Liver (tissue), 9 donors: Measurements from ENCODE around the gene SLK. TPM values are rescaled to one million over a fixed set of nuclear protein-coding genes. Genes with fewer than 3 reads are reported as not detected.

ENCODE experiments used
- DNase-seq: peaks from one replicate; pipeline ENCODE4 v3.0.0-alpha.2; 2017; ENCODE audit warnings: low spot score
- H3K27ac ChIP-seq, 2 donors: one replicate each; pipeline ENCODE4 v1.7.0; 2013; ENCODE audit warnings: inconsistent platforms in 2 of 2, low read length in 2 of 2, control low read depth in 1 of 2, low read depth in 1 of 2, mild to moderate bottlenecking in 1 of 2
- H3K27me3 ChIP-seq, 4 donors: one replicate each; pipeline versions ENCODE4 v1.6.1 to v1.7.0; 2013; ENCODE audit warnings: low read length in 3 of 4, inconsistent platforms in 1 of 4, mild to moderate bottlenecking in 1 of 4, moderate library complexity in 1 of 4; ENCODE audit not compliant: control insufficient read depth in 4 of 4, insufficient read depth in 4 of 4
- H3K36me3 ChIP-seq, 4 donors: one replicate each; pipeline versions ENCODE4 v1.6.1 to v1.7.0; 2013; ENCODE audit warnings: low read length in 3 of 4, mild to moderate bottlenecking in 3 of 4, low read depth in 1 of 4, moderate library complexity in 1 of 4; ENCODE audit not compliant: control insufficient read depth in 4 of 4, insufficient read depth in 3 of 4
- H3K4me1 ChIP-seq, 4 donors: one replicate each; pipeline versions ENCODE4 v1.6.1 to v1.7.0; 2013; ENCODE audit warnings: low read length in 3 of 4, mild to moderate bottlenecking in 3 of 4, moderate library complexity in 1 of 4; ENCODE audit not compliant: control insufficient read depth in 4 of 4, insufficient read depth in 4 of 4
- H3K4me3 ChIP-seq, 3 donors: one replicate each; pipeline versions ENCODE4 v1.6.1 to v1.7.0; 2013; ENCODE audit warnings: low read length in 3 of 3, control low read depth in 1 of 3, low read depth in 1 of 3, mild to moderate bottlenecking in 1 of 3
- H3K9ac ChIP-seq, 2 donors: one replicate each; pipeline ENCODE4 v1.7.0; 2013; ENCODE audit warnings: low read length in 2 of 2, mild to moderate bottlenecking in 2 of 2, moderate library complexity in 2 of 2, control low read depth in 1 of 2, low read depth in 1 of 2
- H3K9me3 ChIP-seq, 4 donors: one replicate each; pipeline versions ENCODE4 v1.6.1 to v1.7.0; 2013; ENCODE audit warnings: low read length in 3 of 4; ENCODE audit not compliant: control insufficient read depth in 4 of 4
- EGR1 ChIP-seq, 2 donors: IDR thresholded peaks; 2 replicates each; pipeline ENCODE4 v1.6.1; 2016 to 2018; ENCODE audit warnings: antibody characterized with exemption in 2 of 2, low read depth in 2 of 2
- FOXA1 ChIP-seq: IDR thresholded peaks from 2 replicates; pipeline ENCODE4 v1.6.1; 2016; ENCODE audit warnings: antibody characterized with exemption
- FOXA2 ChIP-seq: IDR thresholded peaks from 2 replicates; pipeline ENCODE4 v1.6.1; 2016; ENCODE audit warnings: antibody characterized with exemption
- GABPA ChIP-seq, 2 donors: IDR thresholded peaks in 1 of 2; conservative IDR thresholded peaks in 1 of 2; 2 replicates each; pipeline ENCODE4 v1.6.1; 2016; ENCODE audit warnings: antibody characterized with exemption in 2 of 2, mild to moderate bottlenecking in 1 of 2, moderate library complexity in 1 of 2
- HNF4A ChIP-seq, 2 donors: conservative IDR thresholded peaks; 2 replicates each; pipeline ENCODE4 v1.6.1; 2016; ENCODE audit warnings: antibody characterized with exemption in 2 of 2, mild to moderate bottlenecking in 2 of 2
- HNF4G ChIP-seq: IDR thresholded peaks from 2 replicates; pipeline ENCODE4 v1.6.1; 2016; ENCODE audit warnings: antibody characterized with exemption
- NR2F2 ChIP-seq: IDR thresholded peaks from 2 replicates; pipeline ENCODE4 v1.6.1; 2016; ENCODE audit warnings: antibody characterized with exemption
- RAD21 ChIP-seq, 2 donors: IDR thresholded peaks; 2 replicates each; pipeline ENCODE4 v1.6.1; 2016; ENCODE audit warnings: antibody characterized with exemption in 2 of 2, mild to moderate bottlenecking in 2 of 2
- RXRA ChIP-seq, 2 donors: IDR thresholded peaks; 2 replicates each; pipeline ENCODE4 v1.6.1; 2017 to 2018; ENCODE audit warnings: antibody characterized with exemption in 2 of 2, mild to moderate bottlenecking in 1 of 2
- TAF1 ChIP-seq: conservative IDR thresholded peaks from 2 replicates; pipeline ENCODE4 v1.6.1; 2016; ENCODE audit warnings: antibody characterized with exemption, mild to moderate bottlenecking
- YY1 ChIP-seq: IDR thresholded peaks from 2 replicates; pipeline ENCODE4 v1.6.1; 2016; ENCODE audit warnings: antibody characterized with exemption, mild to moderate bottlenecking
- WGBS: extraction: QIAGEN DNeasy Blood & Tissue Kit; methylation state at CpG from one replicate; pipeline ENCODE4 v1.1.7; 2013; 5-methylcytosine and 5-hydroxymethylcytosine counted together
- polyA plus RNA-seq, 2 donors: library from polyadenylated mRNA; stranded (reverse) in 1 of 2; unstranded in 1 of 2; fragments of 200-250 nt in 1 of 2; fragments of >200 nt in 1 of 2; fragmentation: Nextera tagmentation in 1 of 2; extraction: Ambion mirVana in 1 of 2; gene quantifications; one replicate each; pipeline versions ENCODE4 v1.2.1 to v1.2.3, GENCODE V29; 2013 to 2015
- total RNA-seq, 2 donors: library from RNA; depleted of rRNA; stranded (reverse); fragments of >200 nt; gene quantifications; one replicate each; pipeline ENCODE4 v1.2.3, GENCODE V29; 2014
- TF ChIP-seq, protein P1 (sequence below): fragments of 150-350 bp; IDR thresholded peaks from 2 replicates; pipeline ENCODE4 v1.5.1; 2017; ENCODE audit warnings: improper control_type of control experiment, low read depth, low read length; ENCODE audit not compliant: missing input control
- TF ChIP-seq, protein P2 (sequence below): IDR thresholded peaks from 2 replicates; pipeline ENCODE4 v1.6.1; 2016; ENCODE audit warnings: antibody characterized with exemption
- TF ChIP-seq, protein P3 (sequence below): IDR thresholded peaks from 2 replicates; pipeline ENCODE4 v1.6.1; 2016; ENCODE audit warnings: antibody characterized with exemption, mild to moderate bottlenecking
- donor health status: healthy.
- donor health status: healthy.
- donor health status: healthy.
- donor health status: healthy.
- donor health status: healthy.

Gene SLK
- total and polyA plus RNA-seq, 4 donors, result 3.9 to 20.3 (median 12.4) TPM

DNA sequence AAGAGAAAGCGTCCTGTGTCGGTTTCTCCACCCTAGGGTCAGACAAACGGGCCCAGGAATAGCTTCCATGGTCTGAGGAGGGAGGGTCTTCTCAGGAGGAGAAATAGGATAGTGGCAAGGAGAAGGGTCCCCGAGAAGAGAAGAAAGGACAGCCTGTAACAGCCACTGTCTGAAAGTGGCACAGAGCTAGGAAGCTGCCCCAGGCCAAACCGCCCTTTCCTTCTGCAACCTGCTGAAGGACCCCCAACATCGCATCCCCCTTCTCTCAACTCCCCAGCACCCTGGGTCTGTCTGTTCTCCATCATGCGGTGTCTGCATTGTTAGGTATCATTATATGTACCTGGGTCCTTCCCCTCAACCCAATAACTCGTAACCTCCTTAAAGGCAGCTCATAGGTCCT, 71.6 kb downstream of the SLK start (continued):
- TF ChIP-seq, protein P1, sequence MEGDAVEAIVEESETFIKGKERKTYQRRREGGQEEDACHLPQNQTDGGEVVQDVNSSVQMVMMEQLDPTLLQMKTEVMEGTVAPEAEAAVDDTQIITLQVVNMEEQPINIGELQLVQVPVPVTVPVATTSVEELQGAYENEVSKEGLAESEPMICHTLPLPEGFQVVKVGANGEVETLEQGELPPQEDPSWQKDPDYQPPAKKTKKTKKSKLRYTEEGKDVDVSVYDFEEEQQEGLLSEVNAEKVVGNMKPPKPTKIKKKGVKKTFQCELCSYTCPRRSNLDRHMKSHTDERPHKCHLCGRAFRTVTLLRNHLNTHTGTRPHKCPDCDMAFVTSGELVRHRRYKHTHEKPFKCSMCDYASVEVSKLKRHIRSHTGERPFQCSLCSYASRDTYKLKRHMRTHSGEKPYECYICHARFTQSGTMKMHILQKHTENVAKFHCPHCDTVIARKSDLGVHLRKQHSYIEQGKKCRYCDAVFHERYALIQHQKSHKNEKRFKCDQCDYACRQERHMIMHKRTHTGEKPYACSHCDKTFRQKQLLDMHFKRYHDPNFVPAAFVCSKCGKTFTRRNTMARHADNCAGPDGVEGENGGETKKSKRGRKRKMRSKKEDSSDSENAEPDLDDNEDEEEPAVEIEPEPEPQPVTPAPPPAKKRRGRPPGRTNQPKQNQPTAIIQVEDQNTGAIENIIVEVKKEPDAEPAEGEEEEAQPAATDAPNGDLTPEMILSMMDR, result no peak
- TF ChIP-seq RXRA (IDR thresholded peaks at IDR 0.05) (no peak), NR2F2 (no peak), FOXA2 (no peak)
- TF ChIP-seq, protein P2, sequence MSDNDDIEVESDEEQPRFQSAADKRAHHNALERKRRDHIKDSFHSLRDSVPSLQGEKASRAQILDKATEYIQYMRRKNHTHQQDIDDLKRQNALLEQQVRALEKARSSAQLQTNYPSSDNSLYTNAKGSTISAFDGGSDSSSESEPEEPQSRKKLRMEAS, result no peak

DNA sequence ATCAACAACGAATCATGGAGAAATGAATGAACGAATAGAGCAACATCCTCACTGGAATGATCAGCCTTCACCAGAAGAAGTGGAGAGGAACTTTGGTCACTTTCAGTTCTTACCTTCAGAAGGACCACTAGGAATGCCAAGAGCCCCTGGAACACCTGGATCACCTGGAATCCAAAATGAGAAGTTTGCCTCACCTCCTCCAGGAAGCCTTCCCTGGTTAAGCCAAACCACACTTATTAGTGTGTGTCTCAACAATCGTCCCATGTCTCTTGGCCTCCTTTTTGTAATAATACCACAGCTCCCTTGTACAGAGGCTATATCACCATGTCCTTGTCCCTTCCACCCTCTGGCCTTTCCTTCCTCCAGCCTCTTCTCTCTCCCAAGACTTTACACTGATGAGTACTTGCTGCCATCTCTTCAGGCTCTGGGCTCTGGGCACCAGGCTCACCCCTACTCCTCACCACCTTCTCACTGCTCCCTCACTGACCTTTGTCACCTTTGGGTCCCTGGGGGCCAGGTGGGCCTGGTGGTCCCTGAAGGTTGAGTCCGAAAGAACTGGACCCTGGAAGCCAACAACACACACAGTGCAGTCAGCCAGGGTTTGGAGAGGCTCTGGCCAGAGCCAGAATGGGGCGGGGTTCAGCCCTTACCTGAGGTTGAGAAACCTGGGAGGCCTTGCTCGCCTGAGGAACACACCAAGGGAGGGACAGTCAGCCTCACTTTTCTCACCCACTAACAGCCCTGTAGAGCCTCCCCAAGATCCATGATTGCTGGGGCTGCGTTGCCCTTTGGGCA, 72.2 kb downstream of the SLK start:
- DNase-seq, result no peak

More for the DNA sequence above, 72.2 kb downstream of the SLK start:
- no peak overlapping the region for H3K27ac ChIP-seq
- 90% methylated on average over 7 of the region's 7 CpGs for WGBS
- H3K36me3 ChIP-seq, result no peaks in the 10 kb centered on the region
- TF ChIP-seq HNF4A (conservative IDR thresholded peaks at IDR 0.05), result no peak
- no peak for TF ChIP-seq TAF1
- no peak for TF ChIP-seq HNF4G
- TF ChIP-seq YY1, result no peak
- no peak for TF ChIP-seq FOXA2
- TF ChIP-seq NR2F2, result no peak
- TF ChIP-seq, protein P3, sequence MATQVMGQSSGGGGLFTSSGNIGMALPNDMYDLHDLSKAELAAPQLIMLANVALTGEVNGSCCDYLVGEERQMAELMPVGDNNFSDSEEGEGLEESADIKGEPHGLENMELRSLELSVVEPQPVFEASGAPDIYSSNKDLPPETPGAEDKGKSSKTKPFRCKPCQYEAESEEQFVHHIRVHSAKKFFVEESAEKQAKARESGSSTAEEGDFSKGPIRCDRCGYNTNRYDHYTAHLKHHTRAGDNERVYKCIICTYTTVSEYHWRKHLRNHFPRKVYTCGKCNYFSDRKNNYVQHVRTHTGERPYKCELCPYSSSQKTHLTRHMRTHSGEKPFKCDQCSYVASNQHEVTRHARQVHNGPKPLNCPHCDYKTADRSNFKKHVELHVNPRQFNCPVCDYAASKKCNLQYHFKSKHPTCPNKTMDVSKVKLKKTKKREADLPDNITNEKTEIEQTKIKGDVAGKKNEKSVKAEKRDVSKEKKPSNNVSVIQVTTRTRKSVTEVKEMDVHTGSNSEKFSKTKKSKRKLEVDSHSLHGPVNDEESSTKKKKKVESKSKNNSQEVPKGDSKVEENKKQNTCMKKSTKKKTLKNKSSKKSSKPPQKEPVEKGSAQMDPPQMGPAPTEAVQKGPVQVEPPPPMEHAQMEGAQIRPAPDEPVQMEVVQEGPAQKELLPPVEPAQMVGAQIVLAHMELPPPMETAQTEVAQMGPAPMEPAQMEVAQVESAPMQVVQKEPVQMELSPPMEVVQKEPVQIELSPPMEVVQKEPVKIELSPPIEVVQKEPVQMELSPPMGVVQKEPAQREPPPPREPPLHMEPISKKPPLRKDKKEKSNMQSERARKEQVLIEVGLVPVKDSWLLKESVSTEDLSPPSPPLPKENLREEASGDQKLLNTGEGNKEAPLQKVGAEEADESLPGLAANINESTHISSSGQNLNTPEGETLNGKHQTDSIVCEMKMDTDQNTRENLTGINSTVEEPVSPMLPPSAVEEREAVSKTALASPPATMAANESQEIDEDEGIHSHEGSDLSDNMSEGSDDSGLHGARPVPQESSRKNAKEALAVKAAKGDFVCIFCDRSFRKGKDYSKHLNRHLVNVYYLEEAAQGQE, result no peak
- TF ChIP-seq RAD21 (IDR thresholded peaks at IDR 0.05), result no peak
- TF ChIP-seq, protein P2, result no peak
- no peak for TF ChIP-seq GABPA (IDR thresholded peaks at IDR 0.05 in 1 of 2, conservative IDR thresholded peaks at IDR 0.05 in 1 of 2)
- TF ChIP-seq, protein P1, result no peak
- no peak for TF ChIP-seq FOXA1
- TF ChIP-seq EGR1 (IDR thresholded peaks at IDR 0.05; ENCODE audit: low read depth in 2 of 2), result no peak
- TF ChIP-seq RXRA (IDR thresholded peaks at IDR 0.05), result no peak
- H3K4me1 ChIP-seq, result no peaks in the 10 kb centered on the region
- no peak overlapping the region for H3K4me3 ChIP-seq
- H3K9ac ChIP-seq, result no peak overlapping the region
- no peaks in the 10 kb centered on the region for H3K9me3 ChIP-seq
- H3K27me3 ChIP-seq, result no peaks in the 10 kb centered on the region
